HEK293 (cell line): ENCODE results near the gene RPS6KA4.
A peak's percentile ranks its signal among the peaks of the same experiment; 100 is the strongest.

Experiments
- CTCF ChIA-PET: fragments of 350-600 bp; formaldehyde crosslinking; extraction: SDS; loops from one replicate; lab custom pipeline; 2021; ENCODE audit warnings: antibody characterized with exemption; lab: Yijun Ruan, JAX
- POLR2A ChIA-PET: fragments of 300-600 bp; formaldehyde crosslinking; extraction: SDS; loops from one replicate; lab custom pipeline; 2020; ENCODE audit warnings: antibody characterized with exemption, inconsistent platforms; lab: Yijun Ruan, JAX
- H3K27ac ChIP-seq: fragments of 200-500 bp; sonication (Bioruptor generic); 2 replicates; pipeline ENCODE4 v1.5.1; 2014; ENCODE audit warnings: low read depth, low read length, control low read depth, inconsistent platforms; ENCODE audit errors: extremely low read depth
- H3K36me3 ChIP-seq, 2 experiments: fragments of 200-500 bp in 1 of 2; sonication (Bioruptor generic) in 1 of 2; 1 replicate in 1 of 2; 2 replicates in 1 of 2; pipeline ENCODE4 v1.5.1; 2014 to 2017; ENCODE audit warnings: inconsistent platforms in 2 of 2, low read length in 2 of 2; ENCODE audit not compliant: control insufficient read depth in 2 of 2, insufficient read depth in 1 of 2
- H3K4me1 ChIP-seq: fragments of 200-500 bp; sonication (Bioruptor generic); 2 replicates; pipeline ENCODE4 v1.5.1; 2014; ENCODE audit warnings: mild to moderate bottlenecking, low read length, inconsistent platforms; ENCODE audit not compliant: control insufficient read depth, insufficient read depth
- H3K4me3 ChIP-seq: 2 replicates; pipeline ENCODE4 v1.5.1; 2011; ENCODE audit warnings: low read depth, mild to moderate bottlenecking, control low read depth, low read length, moderate library complexity
- H3K9me3 ChIP-seq: fragments of 200-500 bp; sonication (Bioruptor generic); 2 replicates; pipeline ENCODE4 v1.5.1; 2014; ENCODE audit warnings: low read depth, low read length, inconsistent platforms; ENCODE audit not compliant: control insufficient read depth, insufficient read depth
- HOXA7 ChIP-seq: sonication (generic); formaldehyde crosslinking; IDR thresholded peaks from 2 replicates; pipeline ENCODE4 v1.8.1; 2022; ENCODE audit warnings: missing genetic modification reagents, borderline replicate concordance
- PRDM1 ChIP-seq: fragments of 450-650 bp; formaldehyde crosslinking; IDR thresholded peaks from 2 replicates; pipeline ENCODE4; 2016; ENCODE audit warnings: missing biosample characterization, missing genetic modification characterization
- SP3 ChIP-seq: fragments of 450-650 bp; formaldehyde crosslinking; IDR thresholded peaks from 2 replicates; pipeline ENCODE4 v1.5.1; 2016; ENCODE audit warnings: missing biosample characterization, missing genetic modification characterization
- SP7 ChIP-seq: fragments of 450-650 bp; formaldehyde crosslinking; IDR thresholded peaks from 2 replicates; pipeline ENCODE4 v1.5.1; 2016; ENCODE audit warnings: missing biosample characterization, missing genetic modification characterization
- ZNF214 ChIP-seq: fragments of 450-650 bp; formaldehyde crosslinking; IDR thresholded peaks from 2 replicates; pipeline ENCODE4 v1.5.1; 2017; ENCODE audit warnings: missing biosample characterization, mild to moderate bottlenecking, missing genetic modification characterization, borderline replicate concordance
- ZNF404 ChIP-seq: fragments of 450-650 bp; formaldehyde crosslinking; IDR thresholded peaks from 2 replicates; pipeline ENCODE4 v1.5.1; 2017; ENCODE audit warnings: missing biosample characterization, missing genetic modification characterization
- ZNF48 ChIP-seq: fragments of 450-650 bp; formaldehyde crosslinking; IDR thresholded peaks from 2 replicates; pipeline ENCODE4 v1.5.1; 2016; ENCODE audit warnings: missing biosample characterization, missing genetic modification characterization
- ZNF510 ChIP-seq: fragments of 450-650 bp; formaldehyde crosslinking; IDR thresholded peaks from 2 replicates; pipeline ENCODE4 v1.5.1; 2018; ENCODE audit warnings: mild to moderate bottlenecking, missing genetic modification characterization, missing biosample characterization; ENCODE audit not compliant: insufficient replicate concordance
- ZNF544 ChIP-seq: fragments of 450-650 bp; formaldehyde crosslinking; IDR thresholded peaks from 2 replicates; pipeline ENCODE4 v1.5.0; 2017; ENCODE audit warnings: missing biosample characterization, missing genetic modification characterization
- ZNF555 ChIP-seq: fragments of 450-650 bp; formaldehyde crosslinking; conservative IDR thresholded peaks from 2 replicates; pipeline ENCODE4 v1.5.1; 2017; ENCODE audit warnings: missing biosample characterization, mild to moderate bottlenecking, missing genetic modification characterization, inconsistent platforms
- ZNF585B ChIP-seq: fragments of 450-650 bp; formaldehyde crosslinking; IDR thresholded peaks from 2 replicates; pipeline ENCODE4 v1.5.1; 2016; ENCODE audit warnings: missing biosample characterization, missing genetic modification characterization
- ZNF621 ChIP-seq: fragments of 450-650 bp; formaldehyde crosslinking; IDR thresholded peaks from 2 replicates; pipeline ENCODE4 v1.5.1; 2017; ENCODE audit warnings: missing biosample characterization, missing genetic modification characterization
- ZNF623 ChIP-seq: fragments of 450-650 bp; formaldehyde crosslinking; IDR thresholded peaks from 2 replicates; pipeline ENCODE4 v1.5.1; 2016; ENCODE audit warnings: missing biosample characterization, missing genetic modification characterization
- ZNF654 ChIP-seq: fragments of 450-650 bp; formaldehyde crosslinking; IDR thresholded peaks from 2 replicates; pipeline ENCODE4 v1.5.1; 2016; ENCODE audit warnings: low read depth, missing biosample characterization, missing genetic modification characterization
- TF ChIP-seq, protein P1 (sequence below): fragments of 450-650 bp; formaldehyde crosslinking; IDR thresholded peaks from 2 replicates; pipeline ENCODE4 v1.5.1; 2017; ENCODE audit warnings: missing biosample characterization, missing genetic modification characterization
- TF ChIP-seq, protein P2 (sequence below): fragments of 450-650 bp; formaldehyde crosslinking; IDR thresholded peaks from 2 replicates; pipeline ENCODE4 v1.5.1; 2016; ENCODE audit warnings: missing biosample characterization, missing genetic modification characterization
- TF ChIP-seq, protein P3 (sequence below): fragments of 450-650 bp; formaldehyde crosslinking; IDR thresholded peaks from 2 replicates; pipeline ENCODE4 v1.5.1; 2016; ENCODE audit warnings: missing biosample characterization, missing genetic modification characterization
- TF ChIP-seq, protein P4 (sequence below): fragments of 450-650 bp; formaldehyde crosslinking; IDR thresholded peaks from 2 replicates; pipeline ENCODE4 v1.5.1; 2016; ENCODE audit warnings: missing biosample characterization, missing genetic modification characterization

Gene RPS6KA4

DNA sequence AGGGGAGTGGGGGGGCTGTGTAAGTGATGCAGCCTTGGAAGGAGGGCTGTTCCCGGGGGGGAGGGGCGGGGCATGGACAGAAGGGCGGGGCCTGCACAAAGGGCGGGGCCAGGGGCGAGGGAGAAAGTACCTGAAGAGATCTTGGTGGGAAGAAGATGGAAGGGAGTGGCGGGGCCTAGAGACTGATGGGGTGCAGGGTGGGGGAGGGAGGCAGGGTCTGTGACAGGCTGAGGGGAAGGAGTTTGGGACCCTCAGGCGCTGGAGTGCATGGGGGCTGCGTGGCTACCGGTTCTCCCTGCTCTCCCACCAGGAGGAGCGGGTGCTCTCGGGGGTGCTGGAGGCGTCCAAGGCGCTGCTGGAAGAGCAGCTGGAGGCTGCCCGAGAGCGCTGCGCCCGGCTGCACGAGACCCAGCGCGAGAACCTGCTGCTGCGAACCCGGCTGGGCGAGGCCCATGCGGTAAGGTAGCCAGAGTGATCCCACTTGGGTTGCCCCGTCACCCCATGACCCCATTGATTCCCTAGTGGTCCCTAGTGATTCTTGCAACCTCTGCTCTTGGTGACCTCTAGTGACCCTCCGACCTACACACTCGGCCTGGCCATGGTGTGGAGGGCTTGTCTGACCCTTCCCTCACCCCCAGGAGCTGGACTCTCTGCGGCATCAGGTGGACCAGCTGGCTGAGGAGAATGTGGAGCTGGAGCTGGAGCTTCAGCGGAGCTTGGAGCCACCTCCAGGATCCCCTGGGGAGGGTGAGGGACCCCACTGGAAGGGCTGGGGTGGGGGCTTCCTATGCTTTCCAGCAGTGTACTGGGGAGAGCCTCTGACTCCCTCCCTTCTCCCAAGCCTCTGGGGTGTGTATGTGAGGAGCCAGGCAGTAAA is 15.9 kb upstream of the RPS6KA4 start:
- TF ChIP-seq ZNF404 (tag by site-specific recombination) (no peak), SP3 (0 out of 2 replicates have a peak, but pooled peaks have one; percentile 3)
- TF ChIP-seq, protein P1, sequence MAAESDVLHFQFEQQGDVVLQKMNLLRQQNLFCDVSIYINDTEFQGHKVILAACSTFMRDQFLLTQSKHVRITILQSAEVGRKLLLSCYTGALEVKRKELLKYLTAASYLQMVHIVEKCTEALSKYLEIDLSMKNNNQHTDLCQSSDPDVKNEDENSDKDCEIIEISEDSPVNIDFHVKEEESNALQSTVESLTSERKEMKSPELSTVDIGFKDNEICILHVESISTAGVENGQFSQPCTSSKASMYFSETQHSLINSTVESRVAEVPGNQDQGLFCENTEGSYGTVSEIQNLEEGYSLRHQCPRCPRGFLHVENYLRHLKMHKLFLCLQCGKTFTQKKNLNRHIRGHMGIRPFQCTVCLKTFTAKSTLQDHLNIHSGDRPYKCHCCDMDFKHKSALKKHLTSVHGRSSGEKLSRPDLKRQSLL (tag by site-specific recombination) = 0 out of 2 replicates have a peak, but pooled peaks have one; percentile 32
- TF ChIP-seq, all 188 proteins: peak for 2
- H3K4me1 ChIP-seq = no peaks in the 10 kb centered on the region
- H3K36me3 ChIP-seq = no peaks in the 10 kb centered on the region
- no peaks in the 10 kb centered on the region for H3K9me3 ChIP-seq
- POLR2A ChIA-PET = interaction anchor here (0.7 to 2.2 kb wide), 9 partner anchors 11 to 106 kb away, joined by 3 to 19 read pairs (median 5); partner anchors contain the start of genes FKBP2, PRDX5 and TRMT112
- H3K4me3 ChIP-seq = peak overlapping the region; percentile 25
- CTCF ChIA-PET = interaction anchor here (0.6 to 7.9 kb wide), 9 partner anchors 12 to 160 kb away, joined by 3 to 86 read pairs (median 6); partner anchors contain the start of genes ESRRA, PLCB3, PRDX5 and TRMT112
- H3K27ac ChIP-seq = no peak overlapping the region

DNA sequence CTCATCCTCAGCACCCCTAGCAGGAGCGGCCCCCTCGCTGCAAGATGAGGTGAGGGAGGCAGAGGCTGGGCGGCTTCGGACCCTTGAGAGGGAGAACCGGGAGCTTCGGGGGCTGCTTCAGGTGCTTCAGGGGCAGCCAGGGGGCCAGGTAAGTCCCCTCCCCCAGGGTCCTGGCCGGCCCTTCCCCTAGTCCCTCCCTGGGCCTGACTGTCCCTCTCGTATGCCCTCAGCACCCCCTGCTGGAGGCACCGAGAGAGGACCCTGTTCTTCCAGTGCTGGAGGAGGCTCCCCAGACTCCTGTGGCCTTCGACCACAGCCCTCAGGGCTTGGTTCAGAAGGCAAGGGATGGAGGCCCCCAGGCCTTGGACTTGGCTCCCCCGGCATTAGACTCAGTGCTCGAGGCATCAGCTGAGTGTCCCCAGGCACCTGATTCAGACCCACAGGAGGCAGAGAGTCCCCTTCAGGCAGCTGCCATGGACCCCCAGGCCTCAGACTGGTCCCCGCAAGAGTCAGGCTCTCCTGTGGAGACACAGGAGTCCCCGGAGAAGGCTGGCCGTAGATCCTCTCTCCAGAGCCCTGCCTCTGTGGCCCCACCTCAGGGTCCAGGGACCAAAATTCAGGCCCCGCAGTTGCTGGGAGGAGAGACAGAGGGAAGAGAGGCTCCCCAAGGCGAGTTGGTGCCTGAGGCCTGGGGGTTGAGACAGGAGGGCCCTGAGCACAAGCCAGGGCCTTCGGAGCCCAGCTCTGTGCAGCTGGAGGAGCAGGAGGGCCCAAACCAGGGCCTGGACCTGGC is 15.0 kb upstream of the RPS6KA4 start:
- no peaks in the 10 kb centered on the region for H3K4me1 ChIP-seq
- ChIA-PET CTCF (interaction anchor here (0.6 to 7.9 kb wide), 12 partner anchors 11 to 139 kb away, joined by 3 to 86 read pairs (median 4); partner anchors contain the start of genes ESRRA, PLCB3, PRDX5 and TRMT112), POLR2A (interaction anchor here (1.7 kb wide), 1 partner anchor 26 kb away, joined by 4 read pairs; the partner anchor contains the start of genes PRDX5 and TRMT112)
- H3K9me3 ChIP-seq = no peaks in the 10 kb centered on the region
- TF ChIP-seq, protein P2, sequence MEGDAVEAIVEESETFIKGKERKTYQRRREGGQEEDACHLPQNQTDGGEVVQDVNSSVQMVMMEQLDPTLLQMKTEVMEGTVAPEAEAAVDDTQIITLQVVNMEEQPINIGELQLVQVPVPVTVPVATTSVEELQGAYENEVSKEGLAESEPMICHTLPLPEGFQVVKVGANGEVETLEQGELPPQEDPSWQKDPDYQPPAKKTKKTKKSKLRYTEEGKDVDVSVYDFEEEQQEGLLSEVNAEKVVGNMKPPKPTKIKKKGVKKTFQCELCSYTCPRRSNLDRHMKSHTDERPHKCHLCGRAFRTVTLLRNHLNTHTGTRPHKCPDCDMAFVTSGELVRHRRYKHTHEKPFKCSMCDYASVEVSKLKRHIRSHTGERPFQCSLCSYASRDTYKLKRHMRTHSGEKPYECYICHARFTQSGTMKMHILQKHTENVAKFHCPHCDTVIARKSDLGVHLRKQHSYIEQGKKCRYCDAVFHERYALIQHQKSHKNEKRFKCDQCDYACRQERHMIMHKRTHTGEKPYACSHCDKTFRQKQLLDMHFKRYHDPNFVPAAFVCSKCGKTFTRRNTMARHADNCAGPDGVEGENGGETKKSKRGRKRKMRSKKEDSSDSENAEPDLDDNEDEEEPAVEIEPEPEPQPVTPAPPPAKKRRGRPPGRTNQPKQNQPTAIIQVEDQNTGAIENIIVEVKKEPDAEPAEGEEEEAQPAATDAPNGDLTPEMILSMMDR (tag by site-specific recombination) = 0 out of 2 replicates have a peak, but pooled peaks have one; percentile 20
- TF ChIP-seq ZNF654 (tag by site-specific recombination) (peak; percentile 26), ZNF623 (tag by site-specific recombination) (no peak)
- TF ChIP-seq, all 188 proteins: peak for 2
- H3K27ac ChIP-seq = no peak overlapping the region
- no peaks in the 10 kb centered on the region for H3K36me3 ChIP-seq
- no peak overlapping the region for H3K4me3 ChIP-seq

DNA sequence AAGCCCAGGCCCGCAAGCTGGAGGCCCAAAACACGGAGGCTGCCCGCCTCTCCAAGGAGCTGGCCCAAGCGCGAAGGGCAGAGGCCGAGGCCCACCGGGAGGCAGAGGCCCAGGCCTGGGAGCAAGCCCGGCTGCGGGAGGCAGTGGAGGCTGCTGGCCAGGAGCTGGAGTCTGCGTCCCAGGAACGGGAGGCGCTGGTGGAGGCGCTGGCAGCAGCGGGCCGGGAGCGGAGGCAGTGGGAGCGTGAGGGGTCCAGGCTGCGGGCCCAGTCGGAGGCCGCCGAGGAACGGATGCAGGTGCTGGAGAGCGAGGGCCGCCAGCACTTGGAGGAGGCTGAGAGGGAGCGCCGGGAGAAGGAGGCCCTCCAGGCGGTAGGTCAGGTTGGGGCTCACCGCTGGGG is 14.2 kb upstream of the RPS6KA4 start:
- POLR2A ChIA-PET = interaction anchor here (1.7 kb wide), 1 partner anchor 27 kb away, joined by 4 read pairs; the partner anchor contains the start of genes PRDX5 and TRMT112

More for the DNA sequence above, 14.2 kb upstream of the RPS6KA4 start:
- TF ChIP-seq, protein P3, sequence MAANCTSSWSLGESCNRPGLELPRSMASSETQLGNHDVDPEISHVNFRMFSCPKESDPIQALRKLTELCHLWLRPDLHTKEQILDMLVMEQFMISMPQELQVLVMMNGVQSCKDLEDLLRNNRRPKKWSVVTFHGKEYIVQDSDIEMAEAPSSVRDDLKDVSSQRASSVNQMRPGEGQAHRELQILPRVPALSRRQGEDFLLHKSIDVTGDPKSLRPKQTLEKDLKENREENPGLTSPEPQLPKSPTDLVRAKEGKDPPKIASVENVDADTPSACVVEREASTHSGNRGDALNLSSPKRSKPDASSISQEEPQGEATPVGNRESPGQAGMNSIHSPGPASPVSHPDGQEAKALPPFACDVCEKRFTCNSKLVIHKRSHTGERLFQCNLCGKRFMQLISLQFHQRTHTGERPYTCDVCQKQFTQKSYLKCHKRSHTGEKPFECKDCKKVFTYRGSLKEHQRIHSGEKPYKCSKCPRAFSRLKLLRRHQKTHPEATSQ (tag by site-specific recombination) = no peak
- TF ChIP-seq ZNF214 = no peak
- TF ChIP-seq ZNF555 (tag by site-specific recombination) = no peak
- TF ChIP-seq, protein P4, sequence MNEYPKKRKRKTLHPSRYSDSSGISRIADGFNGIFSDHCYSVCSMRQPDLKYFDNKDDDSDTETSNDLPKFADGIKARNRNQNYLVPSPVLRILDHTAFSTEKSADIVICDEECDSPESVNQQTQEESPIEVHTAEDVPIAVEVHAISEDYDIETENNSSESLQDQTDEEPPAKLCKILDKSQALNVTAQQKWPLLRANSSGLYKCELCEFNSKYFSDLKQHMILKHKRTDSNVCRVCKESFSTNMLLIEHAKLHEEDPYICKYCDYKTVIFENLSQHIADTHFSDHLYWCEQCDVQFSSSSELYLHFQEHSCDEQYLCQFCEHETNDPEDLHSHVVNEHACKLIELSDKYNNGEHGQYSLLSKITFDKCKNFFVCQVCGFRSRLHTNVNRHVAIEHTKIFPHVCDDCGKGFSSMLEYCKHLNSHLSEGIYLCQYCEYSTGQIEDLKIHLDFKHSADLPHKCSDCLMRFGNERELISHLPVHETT (tag by site-specific recombination) = no peak
- no peak for TF ChIP-seq HOXA7
- no peak for TF ChIP-seq ZNF544 (tag by site-specific recombination)
- TF ChIP-seq ZNF48 (tag by site-specific recombination) = no peak
- no peak for TF ChIP-seq ZNF510 (tag by site-specific recombination)
- TF ChIP-seq PRDM1 = no peak
- no peak for TF ChIP-seq ZNF621 (tag by site-specific recombination)
- no peak for TF ChIP-seq ZNF585B (tag by site-specific recombination)
- TF ChIP-seq SP7 (tag by site-specific recombination) = no peak
- H3K4me3 ChIP-seq = no peak overlapping the region
- no peak overlapping the region for H3K27ac ChIP-seq
- CTCF ChIA-PET = interaction anchor here (0.6 to 7.9 kb wide), 8 partner anchors 9 to 307 kb away, joined by 3 to 86 read pairs (median 4); partner anchors contain the start of genes PRDX5 and TRMT112
- H3K4me1 ChIP-seq = no peaks in the 10 kb centered on the region
- no peaks in the 10 kb centered on the region for H3K9me3 ChIP-seq
- no peaks in the 10 kb centered on the region for H3K36me3 ChIP-seq
